Pons (tissue), 1 donor: ENCODE results near the gene MCC.
A peak's percentile ranks its signal among the peaks of the same experiment; 100 is the strongest.

Source experiments
- DNase-seq: peaks from one replicate; pipeline ENCODE4 v3.0.0-alpha.2; 2016; ENCODE audit warnings: low spot score

MCC gene

DNA sequence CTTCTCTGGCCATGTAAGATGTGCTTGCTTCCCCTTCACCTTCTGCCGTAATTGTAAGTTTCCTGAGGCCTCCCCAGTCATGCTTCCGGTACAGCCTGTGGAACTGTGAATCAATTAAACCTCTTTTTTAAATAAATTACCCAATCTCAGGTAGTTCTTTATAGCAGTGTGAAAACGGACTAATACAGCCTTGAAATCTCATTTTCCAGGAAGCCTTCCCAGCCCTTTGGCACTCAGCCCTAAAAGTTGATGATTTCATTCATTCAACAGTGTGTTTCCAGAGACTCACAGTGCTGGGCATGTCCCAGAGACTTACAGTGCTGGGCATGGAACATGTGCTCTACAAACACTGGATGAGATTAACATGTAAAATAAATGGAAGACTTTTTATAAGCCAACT, 375.8 kb downstream of the MCC start:
- no peak for DNase-seq

DNA sequence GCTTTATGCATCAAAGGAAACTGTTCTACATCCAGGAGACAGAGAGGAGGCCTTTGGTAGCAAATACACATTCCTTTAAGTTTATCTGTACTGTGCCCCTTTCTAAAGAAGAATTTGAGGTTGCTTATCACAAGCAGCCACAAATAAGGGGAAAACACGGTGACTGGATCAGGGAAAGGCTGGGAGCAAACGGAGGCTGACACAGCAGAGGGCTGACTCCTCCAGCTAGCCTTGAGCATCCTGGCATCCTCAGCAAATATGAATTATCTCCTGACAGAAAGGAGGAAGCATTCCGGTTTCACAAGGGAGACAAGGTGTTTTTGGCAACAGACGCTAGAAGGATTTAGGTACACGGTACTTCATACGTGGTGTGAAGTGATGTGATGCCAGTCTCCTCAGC, 378.1 kb downstream of the MCC start:
- DNase-seq: no peak

DNA sequence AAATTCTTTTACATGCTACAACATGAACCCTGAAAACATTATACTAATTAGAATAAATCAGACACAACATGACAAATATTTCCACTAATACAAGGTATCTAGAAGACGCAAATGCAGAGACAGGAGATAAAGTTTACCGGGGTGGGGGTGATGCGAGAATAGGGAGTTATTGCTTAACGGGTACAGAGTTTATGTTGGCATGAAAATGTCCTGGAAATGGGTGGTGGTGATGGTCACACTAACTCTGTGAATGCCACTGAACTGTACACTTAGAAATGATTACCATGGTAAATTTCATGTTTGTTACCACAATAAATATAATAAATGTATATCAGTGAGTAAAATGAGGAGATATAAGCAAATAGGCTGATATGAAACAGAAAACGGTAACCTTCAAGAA, 378.9 kb downstream of the MCC start:
- no peak for DNase-seq

- DNase-seq: no peak
These were observed 379.8 kb downstream of the MCC start for GRCh38 chr5:113108485-113108884.

GRCh38 chr5:113106821-113107220, 381.4 kb downstream of the MCC start:
- no peak for DNase-seq

GRCh38 chr5:113105693-113106280, 382.5 kb downstream of the MCC start:
- no peak for DNase-seq

GRCh38 chr5:113103330-113103729, 384.9 kb downstream of the MCC start:
- no peak for DNase-seq

DNA sequence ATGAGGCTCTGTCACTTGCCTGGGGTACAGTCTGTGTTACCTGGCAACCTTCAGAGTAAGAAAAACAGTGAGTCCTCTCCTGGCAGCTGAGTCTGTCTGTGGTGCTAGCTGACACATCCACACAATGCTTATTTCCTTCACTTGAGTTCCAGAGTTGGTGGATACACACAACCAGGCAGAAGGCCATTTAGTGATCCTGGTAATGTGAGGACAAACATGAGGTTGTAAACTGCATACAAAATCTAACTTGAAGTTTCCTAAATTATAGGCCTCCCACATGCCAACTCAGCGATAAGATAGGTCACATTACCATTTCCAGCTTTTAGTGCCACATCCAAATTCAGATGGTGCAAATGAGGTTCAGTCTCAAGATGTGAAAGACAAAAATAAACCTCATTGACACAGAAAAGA, 386.1 kb downstream of the MCC start:
- peak; percentile 19 for DNase-seq

DNA sequence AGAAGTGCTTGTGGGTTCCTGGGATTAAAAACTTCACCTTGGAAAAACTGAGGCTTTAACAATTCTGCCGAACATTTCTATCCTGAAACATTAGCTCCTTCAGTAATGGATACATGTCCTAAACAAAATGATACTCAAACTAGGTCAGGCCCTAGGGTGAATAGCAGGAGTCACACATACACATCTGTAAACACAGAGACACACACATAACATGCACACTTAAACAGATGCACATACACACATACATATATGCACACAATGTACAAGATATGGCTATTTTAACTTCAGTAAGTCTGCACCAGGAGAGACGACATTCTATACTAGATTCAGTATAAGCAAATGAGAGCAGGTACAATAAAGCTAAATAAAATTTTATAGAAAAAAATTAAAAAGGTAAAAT, 387.3 kb downstream of the MCC start:
- no peak for DNase-seq

DNA sequence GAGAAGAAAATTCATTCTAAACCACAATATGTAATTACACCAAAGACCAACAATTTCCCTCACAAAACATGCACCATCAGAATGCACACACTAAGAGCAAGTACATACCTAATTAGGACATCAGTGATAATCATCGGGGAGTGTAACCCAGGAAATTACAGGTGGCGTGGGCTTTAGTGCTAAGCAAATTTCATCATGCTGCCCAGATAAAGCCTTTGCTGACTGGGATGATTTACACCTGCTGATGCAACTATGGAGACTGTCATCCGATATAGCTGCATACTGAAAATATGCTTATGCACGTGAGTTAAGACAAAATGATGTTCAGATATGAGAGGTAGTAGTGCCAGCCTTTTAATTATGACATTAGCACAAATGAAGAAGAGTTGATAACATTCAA, 388.4 kb downstream of the MCC start:
- no peak for DNase-seq

GRCh38 chr5:113098378-113098777, 389.9 kb downstream of the MCC start:
- DNase-seq: no peak

GRCh38 chr5:113095831-113096230, 392.4 kb downstream of the MCC start:
- no peak for DNase-seq

DNA sequence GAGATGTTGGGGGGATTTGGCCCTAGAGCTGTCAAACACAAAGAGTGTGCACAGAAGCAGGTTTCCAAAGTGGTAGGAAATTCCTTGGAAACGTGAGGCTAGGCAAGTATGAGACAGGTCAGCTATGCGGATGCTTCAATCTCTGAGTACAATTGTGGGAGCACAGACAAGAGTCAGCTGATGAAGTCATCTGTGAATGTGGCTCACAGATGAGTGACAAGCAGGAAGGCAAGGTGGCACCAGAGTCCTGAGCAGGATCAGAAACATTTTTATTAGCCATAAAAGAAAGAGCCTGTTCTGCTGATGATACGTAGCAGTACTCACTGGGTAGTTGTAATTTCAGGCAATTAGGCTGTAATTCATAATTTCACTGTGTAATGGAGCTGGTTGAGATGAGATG, 394.7 kb downstream of the MCC start:
- DNase-seq: no peak

DNA sequence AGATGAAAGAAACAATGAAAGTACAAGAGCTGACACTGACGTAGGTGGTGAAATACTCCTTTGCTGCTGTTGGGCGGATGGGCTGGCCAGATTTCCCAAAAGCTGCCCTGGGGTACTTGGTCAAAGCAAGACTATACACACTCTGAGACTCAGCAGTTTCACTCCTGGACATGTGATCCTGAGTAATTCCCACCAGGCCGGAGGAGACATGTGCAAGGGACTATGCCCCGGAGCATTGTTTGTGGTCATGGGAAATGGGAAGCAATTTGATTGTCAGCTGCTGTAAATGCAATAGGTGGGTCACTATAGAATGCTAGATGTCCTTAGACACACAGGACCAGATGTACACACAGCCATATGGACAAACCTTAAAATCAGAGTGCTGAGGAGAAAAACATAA, 395.6 kb downstream of the MCC start:
- no peak for DNase-seq

GRCh38 chr5:113091622-113092021, 396.6 kb downstream of the MCC start:
- DNase-seq: no peak

DNA sequence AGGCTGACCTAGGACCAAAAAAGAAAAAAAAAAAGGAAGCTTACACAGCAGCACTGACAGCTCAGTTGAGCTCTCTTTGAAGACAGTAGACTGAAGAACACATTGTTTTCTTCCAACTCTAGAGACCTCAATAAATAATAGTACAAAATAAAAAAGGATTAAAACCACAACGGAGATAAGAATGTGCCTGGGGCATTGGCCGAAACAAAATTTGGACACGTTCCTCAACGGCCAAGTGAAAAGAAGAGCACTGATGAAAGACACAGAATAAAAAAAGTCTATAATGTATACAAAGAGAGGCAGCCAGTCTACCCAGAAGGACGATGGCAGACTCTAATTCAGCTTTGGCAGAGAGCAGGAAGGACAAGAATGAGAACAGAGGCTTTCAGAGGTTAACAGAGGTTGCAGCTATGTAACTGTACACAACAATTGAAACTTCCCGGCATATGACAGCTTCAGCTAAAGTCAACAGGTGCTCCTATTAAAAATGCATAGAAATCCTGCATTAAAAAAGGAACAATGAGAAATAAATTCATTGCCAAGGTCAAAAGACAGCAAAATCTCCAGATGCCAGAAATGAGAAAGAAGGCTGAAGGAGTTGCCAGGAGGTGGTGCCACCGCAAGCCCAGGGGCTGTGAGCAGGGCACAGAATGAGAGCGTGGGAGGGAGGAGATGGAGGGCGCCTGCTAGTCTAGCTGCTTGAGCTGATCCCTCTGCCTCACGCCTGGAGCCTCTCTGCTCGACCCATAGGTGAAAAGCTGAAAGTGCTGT, 397.7 kb downstream of the MCC start:
- DNase-seq: no peak

- DNase-seq: no peak
These were observed 398.5 kb downstream of the MCC start for GRCh38 chr5:113089653-113090335.

DNA sequence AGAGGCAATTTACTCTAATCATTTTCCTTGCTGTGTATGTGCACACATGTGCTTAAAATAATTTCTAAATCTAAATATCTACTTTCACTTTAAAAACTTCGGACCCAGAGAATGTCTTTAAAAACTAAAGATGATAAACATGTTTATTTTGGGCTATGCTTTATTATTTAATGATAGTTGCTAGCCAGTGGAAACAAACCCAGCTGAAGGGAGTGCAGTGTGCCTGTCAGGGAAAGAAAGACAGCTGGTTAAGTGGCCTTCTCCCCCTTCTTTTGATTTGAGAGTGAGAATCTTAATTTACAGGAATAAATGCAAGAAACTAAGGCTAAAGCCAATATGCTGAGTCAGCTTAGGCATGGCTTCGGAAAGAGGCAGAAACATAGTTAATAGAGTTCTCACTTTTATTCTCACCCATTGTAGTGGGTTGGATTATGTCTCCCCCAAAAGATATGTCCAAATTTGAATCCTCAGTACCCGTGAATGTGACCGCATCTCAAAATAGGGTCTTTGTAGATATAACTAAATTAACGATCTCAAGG, 400.2 kb downstream of the MCC start:
- no peak for DNase-seq

GRCh38 chr5:113085880-113086409, 402.3 kb downstream of the MCC start:
- DNase-seq: no peak

- DNase-seq: no peak
These were observed 403.2 kb downstream of the MCC start for GRCh38 chr5:113085084-113085414.

GRCh38 chr5:113084402-113085083, 403.7 kb downstream of the MCC start:
- no peak for DNase-seq

DNA sequence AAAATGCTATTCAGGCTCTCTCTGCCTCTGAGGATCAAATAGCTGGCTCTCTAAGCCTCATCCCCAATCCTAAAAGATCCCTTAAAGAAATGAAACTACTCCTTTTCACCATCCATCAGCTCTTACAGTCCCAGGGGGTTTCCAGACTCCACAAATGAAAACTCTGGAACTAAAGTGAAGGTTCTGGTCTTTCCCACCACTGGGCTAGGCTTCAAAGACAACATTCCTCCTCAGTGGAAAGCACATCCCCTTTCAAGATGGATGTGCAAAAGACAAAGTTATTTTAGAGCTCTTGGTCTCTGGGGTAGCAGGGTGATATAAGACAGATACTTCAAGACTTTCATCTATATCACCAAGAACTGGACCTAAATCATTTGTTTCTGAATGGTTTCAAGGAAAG, 404.8 kb downstream of the MCC start:
- DNase-seq: no peak

DNA sequence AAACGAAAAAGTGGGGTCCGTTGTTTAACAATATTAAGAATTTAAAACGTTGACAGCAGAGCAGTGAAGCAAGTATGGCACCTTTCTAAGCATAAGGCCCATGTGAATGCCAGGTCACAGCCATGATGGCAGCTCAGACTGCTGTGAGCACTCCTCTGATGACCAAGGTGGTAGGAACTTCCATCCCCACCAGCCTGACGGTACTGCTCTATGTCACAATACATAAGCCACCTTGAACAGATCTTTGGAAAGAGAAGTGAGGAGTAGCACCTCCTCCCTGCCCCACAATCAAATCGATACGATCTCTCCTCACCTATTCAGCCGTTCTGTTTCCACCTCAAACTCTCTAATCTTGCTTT, 405.7 kb downstream of the MCC start:
- no peak for DNase-seq
